Keratinocyte (primary cell): ENCODE data around the gene FBRS. TPM values are rescaled to one million over a fixed set of nuclear protein-coding genes. Genes with fewer than 3 reads are reported as not detected.

Source experiments
- DNase-seq: peaks from one replicate; pipeline ENCODE4 v3.0.0-alpha.2; 2011; ENCODE audit warnings: low read depth, missing footprints, low spot score
- FAIRE-seq: peaks from 2 replicates; lab custom pipeline; 2011; peaks lifted over from hg19 to GRCh38; lab: Jason Lieb, UNC
- H2AFZ ChIP-seq: 2 replicates; pipeline ENCODE4 v1.6.0; 2012; ENCODE audit warnings: low read length, control low read depth, inconsistent platforms; ENCODE audit not compliant: control insufficient read depth
- H3K27ac ChIP-seq: 2 replicates; pipeline ENCODE4 v1.5.1; 2011; ENCODE audit warnings: low read length; ENCODE audit not compliant: control insufficient read depth, insufficient read depth
- H3K27me3 ChIP-seq: 3 replicates; pipeline ENCODE4 v1.6.0; 2011; ENCODE audit warnings: low read length; ENCODE audit not compliant: control insufficient read depth, insufficient read depth; ENCODE audit errors: extremely low read depth
- H3K36me3 ChIP-seq, 2 experiments: 2 replicates in 1 of 2; 3 replicates in 1 of 2; pipeline ENCODE4 v1.5.1; 2011; ENCODE audit warnings: low read length in 2 of 2, mild to moderate bottlenecking in 1 of 2; ENCODE audit not compliant: control insufficient read depth in 2 of 2, insufficient read depth in 2 of 2; ENCODE audit errors: extremely low read depth in 1 of 2
- H3K4me1 ChIP-seq: 3 replicates; pipeline ENCODE4 v1.5.1; 2011; ENCODE audit warnings: low read length; ENCODE audit not compliant: control insufficient read depth, insufficient read depth; ENCODE audit errors: extremely low read depth
- H3K4me2 ChIP-seq: 3 replicates; pipeline ENCODE4 v1.6.0; 2011; ENCODE audit warnings: low read depth, low read length; ENCODE audit not compliant: control insufficient read depth, insufficient read depth; ENCODE audit errors: extremely low read depth
- H3K4me3 ChIP-seq, 3 experiments: fragments of 200-600 bp in 1 of 3; sonication (generic) in 1 of 3; 2 replicates in 2 of 3; 3 replicates in 1 of 3; pipeline ENCODE4 v1.5.1; 2011 to 2016; ENCODE audit warnings: low read length in 3 of 3, mild to moderate bottlenecking in 3 of 3, control low read depth in 2 of 3, inconsistent platforms in 1 of 3, low read depth in 1 of 3, mixed read lengths in 1 of 3, mixed run types in 1 of 3, moderate library complexity in 1 of 3; ENCODE audit not compliant: control insufficient read depth in 2 of 3, insufficient read depth in 2 of 3; ENCODE audit errors: extremely low read depth in 1 of 3
- H3K79me2 ChIP-seq: 2 replicates; pipeline ENCODE4 v1.6.0; 2012; ENCODE audit warnings: low read length; ENCODE audit not compliant: control insufficient read depth, insufficient read depth
- H3K9ac ChIP-seq: 3 replicates; pipeline ENCODE4 v1.6.0; 2011; ENCODE audit warnings: low read length; ENCODE audit not compliant: control insufficient read depth, insufficient read depth; ENCODE audit errors: extremely low read depth
- H3K9me1 ChIP-seq: 3 replicates; pipeline ENCODE4 v1.6.0; 2011; ENCODE audit warnings: low read length; ENCODE audit not compliant: control insufficient read depth, insufficient read depth; ENCODE audit errors: extremely low read depth
- H3K9me3 ChIP-seq: 2 replicates; pipeline ENCODE4 v1.5.1; 2012; ENCODE audit warnings: low read depth, low read length; ENCODE audit not compliant: control insufficient read depth
- H4K20me1 ChIP-seq: 3 replicates; pipeline ENCODE4 v1.6.0; 2011; ENCODE audit warnings: low read length; ENCODE audit not compliant: control insufficient read depth, insufficient read depth; ENCODE audit errors: extremely low read depth
- EZH2 ChIP-seq: IDR thresholded peaks from one replicate; pipeline ENCODE4 v1.6.1; 2012; ENCODE audit warnings: inconsistent platforms, mild to moderate bottlenecking, low read length, moderate library complexity
- dilution Hi-C: fragments of 300-500 bp; cut with MboI; formaldehyde crosslinking; loops from one replicate; pipeline ENCODE4 v1.7.0; 2020; ENCODE audit warnings: low sequenced_read_pairs; ENCODE audit not compliant: extremely low pct_ligation_motif_present
- polyA plus RNA-seq, 5 experiments: library from polyadenylated mRNA; depleted of rRNA in 3 of 5; stranded (reverse) in 3 of 5; stranded (forward) in 1 of 5; unstranded in 1 of 5; fragments of >200 nt; gene quantifications; 1 replicate in 1 of 5; 2 replicates in 3 of 5; 3 replicates in 1 of 5; pipeline versions ENCODE4 v1.2.1 to v1.2.3, GENCODE V29; 2011 to 2012; ENCODE audit warnings: missing spikeins in 2 of 5, low read depth in 1 of 5, low replicate concordance in 1 of 5
- TF ChIP-seq, protein P1 (sequence below), 3 experiments: IDR thresholded peaks in 1 of 3; conservative IDR thresholded peaks in 1 of 3; optimal IDR thresholded peaks in 1 of 3; 2 replicates in 2 of 3; 3 replicates in 1 of 3; pipeline versions ENCODE3 to v1.5.1; 2011; ENCODE audit warnings: low read length in 3 of 3, mild to moderate bottlenecking in 3 of 3, moderate library complexity in 2 of 3, control low read depth in 1 of 3, inconsistent platforms in 1 of 3; ENCODE audit not compliant: insufficient read depth in 2 of 3; ENCODE audit errors: extremely low read depth in 1 of 3

The FBRS gene
- polyA plus RNA-seq, 1 donor (not counting 4 experiments of a cell fraction or from before 2014, with no cell fraction given): 5.1 TPM

DNA sequence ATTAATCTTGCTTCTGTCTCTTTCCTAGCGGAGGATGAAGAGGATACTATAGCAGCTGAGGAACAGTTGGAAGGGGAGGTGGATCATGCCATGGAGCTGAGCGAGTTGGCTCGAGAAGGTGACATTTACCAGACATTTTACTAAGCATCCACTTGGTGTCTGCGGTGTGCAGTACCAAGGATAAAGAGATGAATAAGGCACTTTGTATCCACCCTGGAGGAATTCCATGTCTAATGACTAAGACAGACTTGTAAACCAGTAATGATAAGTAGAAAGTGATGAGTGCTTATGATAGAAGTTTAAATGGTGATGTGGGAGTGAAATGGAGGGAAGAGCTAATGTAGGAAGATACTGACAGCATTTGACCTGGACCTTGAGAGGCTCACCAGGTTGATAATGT lies 52.7 kb downstream of the FBRS start:
- no peak overlapping the region for H3K4me2 ChIP-seq
- H3K4me1 ChIP-seq: peaks cover 21% of the 10 kb centered on the region
- H4K20me1 ChIP-seq: peaks cover 3% of the 10 kb centered on the region
- H3K9ac ChIP-seq: no peak overlapping the region
- no peaks in the 10 kb centered on the region for H3K9me3 ChIP-seq
- no peak overlapping the region for H3K27ac ChIP-seq
- no peak overlapping the region for H3K4me3 ChIP-seq
- peaks cover 10% of the 10 kb centered on the region for H3K79me2 ChIP-seq
- no peak for FAIRE-seq
- TF ChIP-seq EZH2: no peak
- TF ChIP-seq, protein P1, sequence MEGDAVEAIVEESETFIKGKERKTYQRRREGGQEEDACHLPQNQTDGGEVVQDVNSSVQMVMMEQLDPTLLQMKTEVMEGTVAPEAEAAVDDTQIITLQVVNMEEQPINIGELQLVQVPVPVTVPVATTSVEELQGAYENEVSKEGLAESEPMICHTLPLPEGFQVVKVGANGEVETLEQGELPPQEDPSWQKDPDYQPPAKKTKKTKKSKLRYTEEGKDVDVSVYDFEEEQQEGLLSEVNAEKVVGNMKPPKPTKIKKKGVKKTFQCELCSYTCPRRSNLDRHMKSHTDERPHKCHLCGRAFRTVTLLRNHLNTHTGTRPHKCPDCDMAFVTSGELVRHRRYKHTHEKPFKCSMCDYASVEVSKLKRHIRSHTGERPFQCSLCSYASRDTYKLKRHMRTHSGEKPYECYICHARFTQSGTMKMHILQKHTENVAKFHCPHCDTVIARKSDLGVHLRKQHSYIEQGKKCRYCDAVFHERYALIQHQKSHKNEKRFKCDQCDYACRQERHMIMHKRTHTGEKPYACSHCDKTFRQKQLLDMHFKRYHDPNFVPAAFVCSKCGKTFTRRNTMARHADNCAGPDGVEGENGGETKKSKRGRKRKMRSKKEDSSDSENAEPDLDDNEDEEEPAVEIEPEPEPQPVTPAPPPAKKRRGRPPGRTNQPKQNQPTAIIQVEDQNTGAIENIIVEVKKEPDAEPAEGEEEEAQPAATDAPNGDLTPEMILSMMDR (optimal IDR thresholded peaks at IDR 0.05 in 1 of 3, IDR thresholded peaks at IDR 0.05 in 1 of 3, conservative IDR thresholded peaks at IDR 0.05 in 1 of 3; ENCODE audit: extremely low read depth in 1 of 3, insufficient read depth in 2 of 3, low read length in 3 of 3): no peak
- H3K27me3 ChIP-seq: no peaks in the 10 kb centered on the region
- dilution Hi-C loops: no loop called here
- no peak for DNase-seq
- no peak overlapping the region for H2AFZ ChIP-seq
- H3K9me1 ChIP-seq: no peaks in the 10 kb centered on the region
- H3K36me3 ChIP-seq: peaks cover 70 to 75% of the 10 kb centered on the region in 2 experiments

DNA sequence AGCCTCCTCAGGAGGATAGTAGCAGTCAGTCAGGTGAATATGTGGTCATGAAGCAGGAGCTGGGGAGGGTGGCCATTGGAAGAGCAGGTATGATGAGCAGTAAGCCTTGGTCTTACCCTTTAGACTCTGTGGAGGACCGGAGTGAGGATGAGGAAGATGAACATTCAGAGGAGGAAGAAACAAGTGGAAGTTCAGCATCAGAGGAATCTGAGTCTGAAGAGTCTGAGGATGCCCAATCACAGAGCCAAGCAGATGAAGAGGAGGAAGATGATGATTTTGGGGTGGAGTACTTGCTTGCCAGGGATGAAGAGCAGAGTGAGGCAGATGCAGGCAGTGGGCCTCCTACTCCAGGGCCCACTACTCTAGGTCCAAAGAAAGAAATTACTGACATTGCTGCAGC lies 53.5 kb downstream of the FBRS start:
- TF ChIP-seq, protein P1 (optimal IDR thresholded peaks at IDR 0.05 in 1 of 3, IDR thresholded peaks at IDR 0.05 in 1 of 3, conservative IDR thresholded peaks at IDR 0.05 in 1 of 3; ENCODE audit: extremely low read depth in 1 of 3, insufficient read depth in 2 of 3, low read length in 3 of 3): no peak
- TF ChIP-seq EZH2: no peak
- peaks cover 21% of the 10 kb centered on the region for H3K4me1 ChIP-seq
- H3K36me3 ChIP-seq: peaks cover 70 to 78% of the 10 kb centered on the region in 2 experiments
- H3K27ac ChIP-seq: no peak overlapping the region
- H4K20me1 ChIP-seq: peaks cover 3% of the 10 kb centered on the region
- no peak overlapping the region for H2AFZ ChIP-seq
- H3K9ac ChIP-seq: no peak overlapping the region
- FAIRE-seq (no peak), DNase-seq (no peak)
- H3K9me3 ChIP-seq: no peaks in the 10 kb centered on the region
- dilution Hi-C loops: no loop called here
- peaks cover 18% of the 10 kb centered on the region for H3K79me2 ChIP-seq
- H3K4me3 ChIP-seq: no peak overlapping the region
- no peaks in the 10 kb centered on the region for H3K9me1 ChIP-seq
- no peaks in the 10 kb centered on the region for H3K27me3 ChIP-seq
- H3K4me2 ChIP-seq: no peak overlapping the region
